Frontal cortex (tissue), 4 donors: Measurements from ENCODE around the gene TPRN. TPM values are rescaled to one million over a fixed set of nuclear protein-coding genes. Genes with fewer than 3 reads are reported as not detected.
"Not testable (repeated sequence)": the region's sequence is repeated elsewhere in the genome, so short reads cannot be mapped to it uniquely, and the experiment has no call there.

Experiments
- DNase-seq, 2 donors: peaks; one replicate each; pipeline ENCODE4 v3.0.0; 2012; ENCODE audit warnings: low spot score in 2 of 2
- FAIRE-seq: peaks from 2 replicates; lab custom pipeline; 2012; peaks lifted over from hg19 to GRCh38; lab: Jason Lieb, UNC
- total RNA-seq: library from RNA; depleted of rRNA; stranded (reverse); fragments of >200 nt; gene quantifications from one replicate; pipeline ENCODE4 v1.2.3, GENCODE V29; 2014
- donor health status: control.
- donor health status: control.
- donor health status: control.

Gene TPRN, protein sequence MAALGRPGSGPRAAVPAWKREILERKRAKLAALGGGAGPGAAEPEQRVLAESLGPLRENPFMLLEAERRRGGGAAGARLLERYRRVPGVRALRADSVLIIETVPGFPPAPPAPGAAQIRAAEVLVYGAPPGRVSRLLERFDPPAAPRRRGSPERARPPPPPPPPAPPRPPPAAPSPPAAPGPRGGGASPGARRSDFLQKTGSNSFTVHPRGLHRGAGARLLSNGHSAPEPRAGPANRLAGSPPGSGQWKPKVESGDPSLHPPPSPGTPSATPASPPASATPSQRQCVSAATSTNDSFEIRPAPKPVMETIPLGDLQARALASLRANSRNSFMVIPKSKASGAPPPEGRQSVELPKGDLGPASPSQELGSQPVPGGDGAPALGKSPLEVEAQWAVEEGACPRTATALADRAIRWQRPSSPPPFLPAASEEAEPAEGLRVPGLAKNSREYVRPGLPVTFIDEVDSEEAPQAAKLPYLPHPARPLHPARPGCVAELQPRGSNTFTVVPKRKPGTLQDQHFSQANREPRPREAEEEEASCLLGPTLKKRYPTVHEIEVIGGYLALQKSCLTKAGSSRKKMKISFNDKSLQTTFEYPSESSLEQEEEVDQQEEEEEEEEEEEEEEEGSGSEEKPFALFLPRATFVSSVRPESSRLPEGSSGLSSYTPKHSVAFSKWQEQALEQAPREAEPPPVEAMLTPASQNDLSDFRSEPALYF
- 6.1 TPM for total RNA-seq

DNA sequence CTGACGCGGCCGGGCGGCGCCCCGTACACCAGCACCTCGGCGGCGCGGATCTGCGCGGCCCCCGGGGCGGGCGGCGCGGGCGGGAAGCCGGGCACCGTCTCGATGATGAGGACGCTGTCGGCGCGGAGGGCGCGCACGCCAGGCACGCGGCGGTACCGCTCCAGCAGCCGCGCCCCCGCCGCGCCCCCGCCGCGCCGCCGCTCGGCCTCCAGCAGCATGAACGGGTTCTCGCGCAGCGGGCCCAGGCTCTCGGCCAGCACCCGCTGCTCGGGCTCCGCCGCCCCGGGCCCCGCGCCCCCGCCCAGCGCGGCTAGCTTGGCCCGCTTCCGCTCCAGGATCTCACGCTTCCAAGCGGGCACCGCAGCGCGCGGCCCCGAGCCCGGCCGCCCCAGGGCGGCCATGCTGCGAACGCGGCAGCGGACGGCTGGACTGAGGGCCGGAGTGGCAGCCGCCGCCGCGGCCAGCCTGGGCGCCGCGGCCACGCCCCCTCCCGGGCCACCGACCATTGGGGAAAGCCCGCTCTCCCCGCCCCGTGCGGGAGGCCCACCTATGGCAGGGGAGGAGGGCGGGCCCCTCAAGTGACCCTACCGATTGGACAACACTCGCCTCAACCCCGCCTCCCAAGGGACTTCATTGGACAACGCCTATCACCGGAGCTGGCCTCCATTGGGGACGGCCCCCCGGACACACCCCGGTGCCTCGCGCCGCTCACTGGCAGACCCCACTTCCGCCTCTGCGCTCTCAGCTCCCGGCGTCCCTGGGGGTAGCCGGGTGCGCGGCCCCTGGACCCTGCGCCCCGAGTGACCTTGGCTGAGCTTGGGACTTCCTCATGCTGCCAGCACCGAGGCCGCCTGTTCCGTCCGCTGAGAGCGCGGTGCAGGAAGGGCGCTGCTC is at the start of gene TPRN:
TPRN (minus strand) TSS at position 431 of the 894 bp plus-strand sequence; CDS start at position 401, 30 bp downstream.
- FAIRE-seq (peak; percentile 60), DNase-seq (peak; percentile 100)

DNA sequence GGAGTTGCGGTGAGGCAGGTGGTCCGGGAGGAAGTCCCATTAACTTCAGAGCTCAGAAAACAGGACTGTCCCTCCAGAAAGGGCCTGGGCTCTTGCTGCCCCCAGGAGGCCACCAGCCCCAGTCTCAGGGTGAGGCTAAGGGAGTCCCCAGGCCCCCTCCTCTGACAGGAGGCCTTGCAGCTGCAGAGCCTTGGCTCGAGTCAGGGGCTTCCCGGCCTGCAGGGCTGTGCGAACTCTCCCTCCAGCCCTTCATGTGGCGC is 47.3 kb upstream of the TPRN start:
- FAIRE-seq (no peak), DNase-seq (no peak)

DNA sequence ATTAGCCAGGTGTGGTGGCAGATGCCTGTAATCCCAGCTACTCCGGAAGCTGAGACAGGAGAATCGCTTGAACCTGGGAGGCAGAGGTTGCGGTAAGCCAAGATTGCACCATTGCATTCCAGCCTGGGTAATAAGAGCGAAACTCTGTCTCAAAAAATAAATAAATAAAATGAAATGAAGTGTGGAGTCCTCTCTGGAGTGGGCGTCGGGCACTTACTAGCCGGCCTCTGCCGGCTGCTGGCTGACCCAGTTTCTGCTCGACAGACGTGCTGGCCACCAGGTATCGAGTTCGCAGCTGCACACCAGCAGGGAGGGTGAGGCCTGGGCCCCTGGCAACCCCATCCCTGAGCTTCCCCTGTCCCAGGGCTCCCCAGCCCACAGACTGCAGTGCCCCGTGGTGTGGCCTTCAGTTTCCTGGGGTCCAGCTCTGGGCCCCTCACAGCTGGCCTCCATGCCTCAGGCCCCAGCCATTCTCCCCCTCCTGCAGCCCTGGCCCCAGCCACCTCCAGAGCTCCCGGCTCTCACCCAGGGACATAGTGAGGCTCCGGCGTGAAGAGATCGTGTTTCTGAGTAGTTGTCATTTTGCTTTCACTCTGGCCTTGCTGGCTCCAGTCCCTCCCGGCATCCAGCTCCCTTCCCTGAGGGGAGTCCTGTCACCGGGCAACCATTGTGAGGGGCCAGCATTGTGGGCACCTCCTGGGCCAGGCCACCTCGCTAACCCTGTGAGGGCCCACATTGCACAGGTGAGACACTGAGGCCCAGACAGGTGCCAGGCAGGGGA is 46.8 kb upstream of the TPRN start:
- DNase-seq (no peak), FAIRE-seq (no peak)

DNA sequence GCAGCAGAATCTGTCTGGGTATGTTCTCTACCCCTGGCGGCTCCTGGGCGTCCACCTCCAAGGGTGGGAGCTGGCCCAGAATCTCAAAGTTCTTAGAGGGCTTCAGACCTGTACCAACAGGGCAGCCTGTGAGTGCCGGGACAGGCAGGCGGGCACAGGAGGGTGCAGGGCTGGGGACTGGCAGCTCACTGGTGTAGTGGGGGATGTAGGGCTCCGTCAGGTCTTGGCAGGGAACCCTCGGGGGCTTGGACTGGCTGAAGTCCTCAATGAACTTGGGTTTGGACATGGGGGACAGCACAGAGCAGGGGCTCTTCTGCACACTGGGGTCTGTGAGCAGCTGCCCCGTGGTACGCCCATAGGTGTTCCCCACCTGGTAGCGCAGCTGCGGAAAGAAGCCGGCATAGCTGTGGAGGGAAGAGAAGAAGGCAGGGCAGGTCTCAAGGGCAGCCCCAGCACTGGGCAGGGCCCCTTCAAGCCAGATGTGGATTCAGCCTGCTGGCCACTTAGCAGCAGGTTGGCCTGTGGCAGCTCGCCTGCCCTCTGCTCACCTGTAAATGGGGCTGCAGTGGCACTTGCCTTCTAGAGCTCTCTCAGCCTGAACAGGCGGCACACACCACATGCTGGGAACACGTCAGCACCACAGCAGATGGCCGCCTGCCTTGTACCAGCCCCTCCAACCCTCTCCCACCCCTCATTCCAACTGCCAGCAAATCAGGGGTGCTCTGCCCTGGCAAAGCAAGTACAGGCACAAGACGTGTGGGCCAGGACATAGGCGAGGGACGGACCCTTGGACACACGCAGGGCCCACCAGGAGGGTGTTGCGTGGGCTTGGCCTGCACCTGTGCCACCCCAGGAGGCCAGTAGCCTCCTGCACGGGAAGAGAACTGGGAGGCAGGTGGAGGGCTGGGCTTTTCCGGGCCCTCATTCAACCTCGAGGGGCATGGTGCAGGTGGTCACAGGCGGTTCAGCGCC is 45.2 kb upstream of the TPRN start:
- no peak for FAIRE-seq
- no peak for DNase-seq

DNA sequence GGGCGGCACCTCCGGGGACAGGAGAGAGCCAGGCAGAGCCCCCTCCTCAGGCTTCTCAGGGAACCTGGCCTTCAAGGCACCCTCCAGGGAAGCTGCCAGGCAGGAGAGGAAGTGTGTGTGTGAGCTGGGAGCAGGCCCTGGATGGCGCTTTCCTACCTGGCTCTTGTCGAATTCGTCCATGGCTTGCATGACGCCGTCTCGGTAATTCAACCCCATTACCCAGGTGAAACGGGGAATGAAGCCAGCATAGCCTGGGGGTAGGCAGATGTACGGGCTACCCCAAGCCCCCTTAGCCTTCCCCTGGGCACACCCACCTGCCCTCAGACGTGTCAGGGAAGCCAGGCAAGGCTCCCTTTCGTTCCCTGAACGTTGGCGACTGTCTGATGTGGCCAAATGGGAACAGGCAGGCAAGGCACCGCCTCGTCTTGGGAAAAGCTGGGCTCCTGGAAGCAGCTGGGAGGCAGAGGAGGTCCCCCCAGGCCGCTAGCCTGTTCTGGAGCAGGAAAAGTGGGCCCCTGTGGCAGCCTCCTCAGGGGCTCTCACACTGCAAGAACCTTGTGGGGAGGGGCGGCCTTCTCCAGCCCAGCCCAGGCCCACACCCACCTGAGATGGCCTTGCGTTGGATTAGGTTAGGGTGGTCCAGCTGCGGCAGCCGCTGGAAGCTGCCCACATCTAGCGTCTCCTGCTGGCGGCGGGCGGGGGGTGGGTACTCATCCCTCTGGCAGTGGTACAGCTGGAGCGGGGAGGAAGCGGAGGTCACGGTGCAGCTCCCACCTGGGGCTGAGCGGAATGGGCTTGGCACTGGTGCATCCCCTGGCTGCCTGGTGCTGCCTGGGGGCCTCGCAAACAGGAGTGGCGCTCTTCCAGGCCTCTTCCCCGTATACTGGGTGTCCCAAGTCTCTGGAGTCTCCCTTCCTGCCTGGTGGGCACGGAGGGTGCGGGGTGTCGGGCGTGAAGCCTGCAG is 44.2 kb upstream of the TPRN start:
- no peak for FAIRE-seq
- DNase-seq, result no peak

DNA sequence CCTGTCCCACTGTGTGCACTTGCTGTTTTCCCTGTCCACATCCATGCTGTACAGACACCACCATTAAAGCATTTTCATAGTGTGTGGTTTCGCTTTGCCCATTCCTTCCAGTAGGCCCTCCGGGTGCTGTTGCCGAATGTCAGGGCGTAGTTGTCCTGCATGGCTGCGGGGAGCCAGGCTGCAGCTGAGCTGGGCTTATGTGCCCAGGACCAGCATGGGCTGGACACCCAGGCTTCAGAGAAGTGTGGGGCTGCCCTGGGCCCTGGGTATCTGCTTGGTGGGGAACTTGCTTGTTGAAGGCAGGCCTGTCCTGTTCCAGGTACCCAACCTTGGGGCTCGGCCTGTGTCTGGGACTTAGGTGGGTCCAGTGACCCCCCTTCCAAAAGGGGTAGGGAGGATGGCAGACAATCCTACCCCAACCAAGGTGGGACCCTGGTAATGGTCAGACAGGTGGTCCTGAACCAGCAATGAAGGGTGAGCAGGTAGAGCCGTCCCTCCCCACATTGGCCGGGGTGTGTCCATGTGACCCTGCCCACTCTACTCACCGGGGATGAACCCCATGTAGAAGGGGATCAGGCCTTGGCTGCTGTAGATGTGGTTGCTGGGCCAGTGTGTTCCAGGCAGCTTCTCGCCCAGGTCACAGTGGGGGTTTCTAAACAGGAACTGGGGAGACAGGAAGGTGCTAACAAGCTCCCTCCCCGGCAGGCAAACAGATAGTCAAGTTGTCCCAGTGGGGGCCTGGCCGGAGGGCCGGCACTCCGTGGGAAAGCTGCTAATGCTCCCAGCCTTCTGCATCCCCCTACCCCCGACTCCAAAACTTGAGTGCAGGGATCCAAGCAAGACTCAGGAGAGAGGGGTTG is 43.3 kb upstream of the TPRN start:
- DNase-seq (no peak), FAIRE-seq (no peak)

DNA sequence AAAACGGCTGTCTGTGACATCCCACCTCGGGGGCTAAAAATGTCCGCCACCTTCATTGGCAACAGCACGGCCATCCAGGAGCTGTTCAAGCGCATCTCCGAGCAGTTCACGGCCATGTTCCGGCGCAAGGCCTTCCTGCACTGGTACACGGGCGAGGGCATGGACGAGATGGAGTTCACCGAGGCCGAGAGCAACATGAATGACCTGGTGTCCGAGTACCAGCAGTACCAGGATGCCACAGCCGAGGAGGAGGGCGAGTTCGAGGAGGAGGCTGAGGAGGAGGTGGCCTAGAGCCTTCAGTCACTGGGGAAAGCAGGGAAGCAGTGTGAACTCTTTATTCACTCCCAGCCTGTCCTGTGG is 42.7 kb upstream of the TPRN start:
- DNase-seq, FAIRE-seq: not testable (repeated sequence)

DNA sequence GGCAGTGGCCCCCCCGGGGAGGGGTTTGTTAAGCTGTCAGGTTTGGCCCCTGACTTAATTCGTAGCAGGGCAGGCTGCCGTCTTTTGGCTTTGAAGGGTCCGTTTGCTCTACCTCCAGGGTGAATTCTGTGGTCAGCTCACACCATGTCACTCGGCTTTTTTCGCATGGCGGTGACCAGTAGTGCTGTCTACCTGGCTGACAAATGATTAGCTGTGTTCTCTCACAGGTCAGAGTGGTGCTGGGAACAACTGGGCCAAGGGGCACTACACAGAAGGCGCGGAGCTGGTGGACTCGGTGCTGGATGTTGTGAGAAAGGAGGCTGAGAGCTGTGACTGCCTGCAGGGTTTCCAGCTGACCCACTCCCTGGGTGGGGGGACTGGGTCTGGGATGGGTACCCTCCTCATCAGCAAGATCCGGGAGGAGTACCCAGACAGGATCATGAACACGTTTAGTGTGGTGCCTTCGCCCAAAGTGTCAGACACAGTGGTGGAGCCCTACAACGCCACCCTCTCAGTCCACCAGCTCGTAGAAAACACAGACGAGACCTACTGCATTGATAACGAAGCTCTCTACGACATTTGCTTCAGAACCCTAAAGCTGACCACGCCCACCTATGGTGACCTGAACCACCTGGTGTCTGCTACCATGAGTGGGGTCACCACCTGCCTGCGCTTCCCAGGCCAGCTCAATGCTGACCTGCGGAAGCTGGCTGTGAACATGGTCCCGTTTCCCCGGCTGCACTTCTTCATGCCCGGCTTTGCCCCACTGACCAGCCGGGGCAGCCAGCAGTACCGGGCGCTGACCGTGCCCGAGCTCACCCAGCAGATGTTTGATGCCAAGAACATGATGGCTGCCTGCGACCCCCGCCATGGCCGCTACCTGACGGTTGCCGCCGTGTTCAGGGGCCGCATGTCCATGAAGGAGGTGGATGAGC is 42.0 kb upstream of the TPRN start:
- FAIRE-seq (no peak), DNase-seq (no peak)

DNA sequence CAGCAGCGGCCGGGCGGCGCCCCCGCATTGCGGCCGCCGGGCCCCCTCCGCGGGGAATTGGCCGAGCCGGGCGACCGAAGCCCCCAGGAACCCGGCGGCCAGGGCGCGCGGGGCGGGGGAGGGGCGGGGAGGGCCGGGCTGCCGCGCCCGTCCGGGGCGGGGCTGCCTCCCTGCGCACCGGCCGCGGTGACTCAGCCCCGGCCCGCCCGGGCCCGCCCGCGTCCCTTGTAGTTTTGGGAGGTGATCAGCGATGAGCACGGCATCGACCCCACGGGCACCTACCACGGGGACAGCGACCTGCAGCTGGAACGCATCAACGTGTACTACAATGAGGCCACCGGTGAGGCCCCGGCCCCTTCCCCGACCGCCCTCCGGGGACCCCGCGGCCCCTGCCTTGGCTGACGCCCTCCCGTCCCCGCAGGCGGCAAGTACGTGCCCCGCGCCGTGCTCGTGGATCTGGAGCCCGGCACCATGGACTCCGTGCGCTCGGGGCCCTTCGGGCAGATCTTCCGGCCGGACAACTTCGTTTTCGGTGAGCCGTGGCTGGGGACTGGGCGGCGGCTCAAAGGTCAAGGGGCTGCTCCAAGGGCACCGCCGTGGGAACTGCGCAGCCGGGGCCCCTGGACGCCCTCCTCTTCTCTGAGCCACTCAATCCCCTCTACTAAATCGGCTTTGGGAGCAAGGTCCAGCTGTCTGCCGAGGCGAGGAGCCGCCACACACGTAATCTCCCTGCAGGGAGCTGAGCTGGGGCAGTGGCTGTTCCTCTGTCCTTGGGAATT is 41.1 kb upstream of the TPRN start:
- FAIRE-seq (no peak), DNase-seq (peak; percentile 71 to 83)

DNA sequence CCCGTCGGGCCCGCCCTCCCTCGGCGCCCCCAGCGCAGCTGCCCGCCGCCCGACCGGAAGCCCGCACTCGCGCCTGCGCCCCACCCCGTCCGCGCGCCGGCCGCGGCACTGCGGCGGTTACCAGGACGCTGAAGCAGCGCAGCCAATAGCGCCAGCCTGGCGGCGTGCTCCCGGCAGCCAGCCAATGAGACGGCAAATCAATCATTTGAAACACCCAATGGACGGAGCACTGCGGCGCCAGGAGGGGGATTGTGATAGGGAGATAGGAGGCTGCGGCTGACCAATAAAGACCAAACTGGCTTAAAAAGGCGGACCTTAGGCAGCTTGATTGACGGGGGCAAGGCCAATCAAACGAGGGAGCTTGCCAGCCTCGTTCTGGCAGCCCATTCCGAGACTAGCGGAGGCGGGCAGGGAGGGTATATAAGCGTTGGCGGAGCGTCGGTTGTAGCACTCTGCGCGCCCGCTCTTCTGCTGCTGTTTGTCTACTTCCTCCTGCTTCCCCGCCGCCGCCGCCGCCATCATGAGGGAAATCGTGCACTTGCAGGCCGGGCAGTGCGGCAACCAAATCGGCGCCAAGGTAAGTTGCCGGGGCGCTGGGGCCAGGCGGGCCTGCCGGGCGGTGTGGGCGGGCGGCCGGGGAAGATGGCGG is 40.4 kb upstream of the TPRN start, which contains the start of gene TUBB4B:
TUBB4B (plus strand) TSS at position 447 of the 649 bp plus-strand sequence; CDS start at position 521, 74 bp downstream.
- peak; percentile 99 for FAIRE-seq

DNA sequence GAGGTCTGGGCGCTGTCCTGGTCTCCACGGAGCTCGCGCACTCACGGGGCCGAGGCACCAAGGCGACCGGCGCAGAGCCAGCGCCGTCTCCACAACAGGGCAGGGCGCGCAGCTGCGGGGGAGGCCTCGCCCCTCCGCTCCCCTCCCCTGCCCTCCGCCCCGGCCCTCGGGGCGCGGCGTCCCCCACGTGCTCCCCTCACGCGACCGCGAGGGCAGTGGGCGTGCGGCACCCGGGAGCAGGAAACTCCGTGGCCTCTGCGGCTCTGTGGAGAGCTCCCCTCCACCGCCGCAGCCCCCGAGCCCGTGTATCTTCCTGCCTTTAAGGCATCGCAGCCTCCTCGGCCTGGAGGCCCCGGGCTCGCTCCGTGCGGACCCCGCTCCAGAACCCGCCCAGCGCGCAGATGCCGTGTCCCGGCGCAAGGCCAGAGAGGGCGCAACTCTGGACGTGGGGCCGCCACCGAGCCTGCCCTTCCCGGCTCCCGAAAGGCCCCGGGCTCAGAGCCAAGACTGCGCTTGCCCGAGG is 39.8 kb upstream of the TPRN start:
- FAIRE-seq (no peak), DNase-seq (peak; percentile 78 to 80)

More for the DNA sequence above, 40.4 kb upstream of the TPRN start, which contains the start of gene TUBB4B:
- peak; percentile 100 for DNase-seq

DNA sequence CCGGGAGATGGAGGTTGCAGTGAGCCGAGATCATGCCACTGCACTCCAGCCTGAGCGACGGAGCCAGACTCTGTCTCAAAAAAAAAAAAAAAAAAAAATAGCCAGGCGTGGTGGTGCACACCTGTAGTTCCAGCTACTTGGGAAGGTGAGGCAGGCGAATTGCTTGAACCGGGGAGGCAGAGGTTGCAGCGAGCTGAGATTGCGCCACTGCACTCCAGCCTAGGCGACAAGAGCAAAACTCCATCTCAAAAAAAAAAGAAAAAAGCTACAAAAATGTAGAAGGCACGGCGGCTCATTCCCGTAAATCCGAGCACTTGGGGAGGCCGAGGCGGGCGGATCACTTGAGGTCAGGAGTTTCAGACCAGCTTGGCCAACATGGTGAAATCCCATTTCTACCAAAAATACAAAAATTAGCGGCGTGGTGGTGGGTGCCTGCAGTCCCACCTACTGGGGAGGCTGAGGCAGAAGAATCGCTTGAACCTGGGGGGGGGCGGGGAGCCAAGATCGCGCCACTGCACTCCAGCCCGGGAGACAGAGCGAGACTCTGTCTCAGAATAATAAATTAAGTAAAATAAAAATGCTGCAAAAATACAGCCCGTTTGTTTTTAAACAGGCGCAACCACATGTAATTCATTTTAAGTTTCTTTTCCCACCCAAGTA is 39.1 kb upstream of the TPRN start:
- not testable (repeated sequence) for FAIRE-seq, DNase-seq
